ENCODE results near the gene CCNJ. TPM values are rescaled to one million over a fixed set of nuclear protein-coding genes. Genes with fewer than 3 reads are reported as not detected.
A peak's percentile ranks its signal among the peaks of the same experiment; 100 is the strongest.

CCNJ gene
- total and polyA plus RNA-seq, 2 of the 13 experiments (the other 11 are each of a cell fraction or from before 2014, with no cell fraction given): 14.1 to 21.5 TPM

- no peak overlapping the region for H3K9ac ChIP-seq (ENCODE audit: insufficient read depth, low read depth, low read length)
- H3K4me3 ChIP-seq (replicated peaks in 1 of 3; ENCODE audit: insufficient read depth in 1 of 3, low read depth in 2 of 3, low read length in 3 of 3): no peak overlapping the region
- DNase-seq (ENCODE audit: low spot score) (no peak), ATAC-seq (no peak), FAIRE-seq (no peak)
- TF ChIP-seq ZNF256 (CRISPR knock-in tag; conservative IDR thresholded peaks at IDR 0.05) (no peak), LCORL (IDR thresholded peaks at IDR 0.05) (peak; percentile 64), LCORL (CRISPR knock-in tag; IDR thresholded peaks at IDR 0.05) (no peak)
- no peak overlapping the region for H3K4me2 ChIP-seq (ENCODE audit: low read depth, low read length)
- no peaks in the 10 kb centered on the region for H3K36me3 ChIP-seq (replicated peaks in 1 of 2; ENCODE audit: control insufficient read depth in 1 of 2, insufficient read depth in 2 of 2, low read length in 2 of 2)
- POLR2A ChIA-PET: interaction anchor here (0.8 to 1.8 kb wide), 2 partner anchors 17 to 54 kb away, joined by 4 to 7 read pairs; partner anchors contain the start of gene ZNF518A
- CTCF ChIA-PET (ENCODE audit: low intra/inter-chr PET ratio, low total read pairs): no interaction called here
- H3K27me3 ChIP-seq (ENCODE audit: control insufficient read depth in 1 of 2, insufficient read depth in 2 of 2, low read length in 2 of 2): no peaks in the 10 kb centered on the region
- no peaks in the 10 kb centered on the region for H3K9me3 ChIP-seq (ENCODE audit: low read length)
- 88% methylated on average over 2 of the region's 2 CpGs for WGBS (ENCODE audit: low lambda C conversion rate)
- H3K4me1 ChIP-seq (ENCODE audit: insufficient read depth, low read length): no peaks in the 10 kb centered on the region
- no peak overlapping the region for H3K27ac ChIP-seq (ENCODE audit: extremely low read length, insufficient read depth, low read length)
- no peaks in the 10 kb centered on the region for H4K20me1 ChIP-seq (ENCODE audit: insufficient read depth, low read length)
- BruUV-seq (replicated peaks): no TSS peak
- in situ Hi-C loops (cut with HindIII; ENCODE audit: extremely low pct_ligation_motif_present, low pct_unique_long_range_greater_than_20kb) (no loop called here), intact Hi-C loops (cut with micrococcal nuclease; ENCODE audit: unreplicated experiment) (no loop called here)
- H3K79me2 ChIP-seq (ENCODE audit: insufficient read depth, low read length): no peaks in the 10 kb centered on the region
- H2AFZ ChIP-seq (ENCODE audit: low read length): no peak overlapping the region
These were observed 32.6 kb downstream of the CCNJ start for GRCh38 chr10:96075977-96076376.

- no peaks in the 10 kb centered on the region for H3K4me1 ChIP-seq (ENCODE audit: insufficient read depth, low read length)
- no peak overlapping the region for H2AFZ ChIP-seq (ENCODE audit: low read length)
- H3K9me3 ChIP-seq (ENCODE audit: low read length): no peaks in the 10 kb centered on the region
- POLR2A ChIA-PET: no interaction called here
- FAIRE-seq (no peak), DNase-seq (ENCODE audit: low spot score) (no peak), ATAC-seq (no peak)
- WGBS (ENCODE audit: low lambda C conversion rate): 96% methylated on average over 3 of the region's 3 CpGs
- H4K20me1 ChIP-seq (ENCODE audit: insufficient read depth, low read length): no peaks in the 10 kb centered on the region
- no TSS peak for BruUV-seq (replicated peaks)
- no peaks in the 10 kb centered on the region for H3K79me2 ChIP-seq (ENCODE audit: insufficient read depth, low read length)
- H3K4me2 ChIP-seq (ENCODE audit: low read depth, low read length): no peak overlapping the region
- no peak overlapping the region for H3K9ac ChIP-seq (ENCODE audit: insufficient read depth, low read depth, low read length)
- no peak overlapping the region for H3K27ac ChIP-seq (ENCODE audit: extremely low read length, insufficient read depth, low read length)
- H3K36me3 ChIP-seq (replicated peaks in 1 of 2; ENCODE audit: control insufficient read depth in 1 of 2, insufficient read depth in 2 of 2, low read length in 2 of 2): no peaks in the 10 kb centered on the region
- intact Hi-C loops (cut with micrococcal nuclease; ENCODE audit: unreplicated experiment): no loop called here
- TF ChIP-seq SYNCRIP (IDR thresholded peaks at IDR 0.05; ENCODE audit: insufficient read depth, low read depth, low read length) (no peak), ZFP36L2 (CRISPR knock-in tag; IDR thresholded peaks at IDR 0.05) (no peak), KMT2B (CRISPR knock-in tag; IDR thresholded peaks at IDR 0.05) (no peak), MTERF4 (CRISPR knock-in tag; IDR thresholded peaks at IDR 0.05) (no peak), ZNF350 (CRISPR knock-in tag; IDR thresholded peaks at IDR 0.05; ENCODE audit: borderline replicate concordance, low read depth) (no peak), PPARG (CRISPR knock-in tag; conservative IDR thresholded peaks at IDR 0.05) (no peak), CREM (IDR thresholded peaks at IDR 0.05) (no peak), CREM (CRISPR knock-in tag; IDR thresholded peaks at IDR 0.05) (no peak), ZNF17 (CRISPR knock-in tag; IDR thresholded peaks at IDR 0.05) (no peak), ZNF644 (CRISPR knock-in tag; IDR thresholded peaks at IDR 0.05; ENCODE audit: low read depth) (no peak)
- in situ Hi-C loops (cut with HindIII; ENCODE audit: extremely low pct_ligation_motif_present, low pct_unique_long_range_greater_than_20kb): no loop called here
- H3K4me3 ChIP-seq (replicated peaks in 1 of 3; ENCODE audit: insufficient read depth in 1 of 3, low read depth in 2 of 3, low read length in 3 of 3): no peak overlapping the region
- H3K27me3 ChIP-seq (ENCODE audit: control insufficient read depth in 1 of 2, insufficient read depth in 2 of 2, low read length in 2 of 2): no peaks in the 10 kb centered on the region
- CTCF ChIA-PET (ENCODE audit: low intra/inter-chr PET ratio, low total read pairs): no interaction called here
These were observed 33.8 kb downstream of the CCNJ start for GRCh38 chr10:96077156-96077555.

All from HepG2 (cell line).